Breast epithelium (tissue), 4 donors: ENCODE data around the gene KCNH4. TPM values are rescaled to one million over a fixed set of nuclear protein-coding genes. Genes with fewer than 3 reads are reported as not detected.

Experiments
- DNase-seq, 2 donors: peaks; one replicate each; pipeline ENCODE4 v3.0.0-alpha.2; 2019; ENCODE audit warnings: low spot score in 2 of 2
- H3K27ac ChIP-seq, 2 donors: fragments of 200-600 bp; sonication (generic) in 1 of 2; one replicate each; pipeline ENCODE4 v1.5.1; 2016 to 2019; ENCODE audit warnings: mild to moderate bottlenecking in 1 of 2
- H3K27me3 ChIP-seq, 2 donors: fragments of 200-600 bp; sonication (generic) in 1 of 2; one replicate each; pipeline versions ENCODE4 v1.5.1 to v1.6.0; 2017 to 2019; ENCODE audit warnings: control low read depth in 1 of 2, mild to moderate bottlenecking in 1 of 2
- H3K36me3 ChIP-seq: fragments of 200-600 bp; one replicate; pipeline ENCODE4 v1.5.1; 2019
- H3K4me1 ChIP-seq, 2 donors: fragments of 200-600 bp; sonication (generic); one replicate each; pipeline ENCODE4 v1.5.1; 2016 to 2019; ENCODE audit warnings: control low read depth in 1 of 2
- H3K4me3 ChIP-seq, 3 donors: fragments of 200-600 bp; sonication (generic); 1 replicate in 2 of 3; 2 replicates in 1 of 3; pipeline ENCODE4 v1.5.1; 2016 to 2019; ENCODE audit warnings: mild to moderate bottlenecking in 3 of 3, moderate library complexity in 2 of 3
- H3K9me3 ChIP-seq, 2 donors: fragments of 200-600 bp; sonication (generic) in 1 of 2; one replicate each; pipeline ENCODE4 v1.5.1; 2016 to 2019; ENCODE audit warnings: control low read depth in 1 of 2
- CTCF ChIP-seq, 3 donors: fragments of 450-650 bp; IDR thresholded peaks; one replicate each; pipeline ENCODE4 v1.5.1; 2016 to 2017; ENCODE audit warnings: antibody characterized with exemption in 3 of 3, mild to moderate bottlenecking in 3 of 3, moderate library complexity in 3 of 3
- POLR2A ChIP-seq: fragments of 450-650 bp; IDR thresholded peaks from one replicate; pipeline ENCODE4 v1.6.1; 2016; ENCODE audit warnings: antibody characterized with exemption, mild to moderate bottlenecking, moderate library complexity
- POLR2AphosphoS5 ChIP-seq, 3 donors: sonication (generic); formaldehyde crosslinking; IDR thresholded peaks; one replicate each; pipeline ENCODE4 v1.6.1; 2017; ENCODE audit warnings: antibody characterized with exemption in 3 of 3
- intact Hi-C: fragments of 100-400 bp; cut with DNase I; formaldehyde crosslinking; loops from one replicate; pipeline ENCODE4 v1.15.1; 2023; ENCODE audit warnings: low total_unique reads
- total RNA-seq, 3 donors: library from RNA; depleted of rRNA; stranded (reverse); fragments of >200 nt; gene quantifications; one replicate each; pipeline ENCODE4 v1.1.0, GENCODE V29; 2016

The KCNH4 gene
- under 1 TPM in 1 of 3 donors, not detected in 2; under 0.01 TPM for total RNA-seq

- Histone ChIP-seq H3K36me3 (no peaks in the 10 kb centered on the region), H3K27ac (no peak within 1 kb of the TSS), H3K4me1 (peaks cover 3 to 17% of the 10 kb centered on the region in 2 donors), H3K9me3 (no peaks in the 10 kb centered on the region), H3K4me3 (peak within 1 kb of the TSS; percentile 38 to 61 (median 43)), H3K27me3 (peaks cover 6 to 32% of the 10 kb centered on the region in 2 donors)
- peak in 1 of 2 donors; percentile 33 for DNase-seq
- no peak for TF ChIP-seq POLR2AphosphoS5 (IDR thresholded peaks at IDR 0.05)
- peak in 2 of 3 donors; percentile 40 to 50 for TF ChIP-seq CTCF (IDR thresholded peaks at IDR 0.05)
- intact Hi-C loops = no loop called here
Measured at GRCh38 chr17:42180922-42181850, at the start of gene KCNH4. Gene KCNH4, minus strand, starts transcription at chr17:42181142. Its CDS starts 197 bp downstream, at chr17:42180945.

GRCh38 chr17:42230225-42230624, 49.3 kb upstream of the KCNH4 start:
- no peak for TF ChIP-seq POLR2A
- TF ChIP-seq CTCF (IDR thresholded peaks at IDR 0.05) = no peak
- TF ChIP-seq POLR2AphosphoS5 (IDR thresholded peaks at IDR 0.05) = no peak
- no peak overlapping the region for H3K27ac ChIP-seq
- H3K9me3 ChIP-seq = no peaks in the 10 kb centered on the region
- no peaks in the 10 kb centered on the region for H3K36me3 ChIP-seq
- no peaks in the 10 kb centered on the region for H3K27me3 ChIP-seq
- H3K4me1 ChIP-seq = no peaks in the 10 kb centered on the region
- intact Hi-C loops = no loop called here
- H3K4me3 ChIP-seq = no peak overlapping the region
- no peak for DNase-seq

GRCh38 chr17:42227849-42228700, 47.1 kb upstream of the KCNH4 start:
- TF ChIP-seq POLR2A (no peak), CTCF (IDR thresholded peaks at IDR 0.05) (no peak), POLR2AphosphoS5 (IDR thresholded peaks at IDR 0.05) (no peak)
- Histone ChIP-seq H3K27me3 (no peaks in the 10 kb centered on the region), H3K27ac (peak overlapping the region in 1 of 2 donors; percentile 42), H3K4me1 (no peaks in the 10 kb centered on the region), H3K9me3 (no peaks in the 10 kb centered on the region), H3K36me3 (no peaks in the 10 kb centered on the region), H3K4me3 (no peak overlapping the region)
- intact Hi-C loops = no loop called here
- DNase-seq = no peak

- TF ChIP-seq CTCF (IDR thresholded peaks at IDR 0.05) (no peak), POLR2A (no peak), POLR2AphosphoS5 (IDR thresholded peaks at IDR 0.05) (no peak)
- no peak overlapping the region for H3K27ac ChIP-seq
Measured at GRCh38 chr17:42225646-42226045, 44.7 kb upstream of the KCNH4 start.

More at GRCh38 chr17:42225646-42226045, 44.7 kb upstream of the KCNH4 start:
- no peaks in the 10 kb centered on the region for H3K36me3 ChIP-seq
- H3K4me3 ChIP-seq = no peak overlapping the region
- no peaks in the 10 kb centered on the region for H3K9me3 ChIP-seq
- H3K4me1 ChIP-seq = no peaks in the 10 kb centered on the region
- H3K27me3 ChIP-seq = no peaks in the 10 kb centered on the region
- intact Hi-C loops = no loop called here
- DNase-seq = no peak
